ENCODE results near the gene CBLC.

Gene CBLC

DNA sequence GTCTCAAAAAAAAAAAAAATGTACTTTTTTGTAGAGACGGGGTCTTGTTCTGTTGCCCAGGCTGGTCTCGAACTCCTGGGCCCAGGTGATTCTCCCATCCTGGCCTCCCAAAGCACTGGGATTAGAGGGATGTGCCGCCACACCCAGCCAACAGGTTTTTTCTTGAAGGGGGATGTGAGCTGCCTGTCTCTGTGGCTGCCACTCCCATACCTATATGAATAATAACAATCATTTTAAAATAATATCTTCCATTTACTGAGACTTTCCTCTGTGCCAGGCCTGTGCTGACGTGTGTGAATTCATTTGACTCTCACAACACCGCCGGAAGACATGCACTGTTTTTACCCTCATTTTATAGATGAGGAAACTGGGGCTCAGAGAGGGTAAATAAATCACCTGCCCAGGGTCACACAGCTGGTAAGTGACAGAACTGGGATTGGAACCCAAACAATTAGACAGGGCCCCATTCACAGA lies 36.4 kb upstream of the CBLC start:
- H3K4me3 ChIP-seq (ENCODE audit: low read depth, low read length), result no peak overlapping the region
- TF ChIP-seq CTCF (IDR thresholded peaks at IDR 0.05; ENCODE audit: insufficient read depth, low read depth, low read length, missing control alignments), result no peak
- DNase-seq (ENCODE audit: low read depth), result no peak

DNA sequence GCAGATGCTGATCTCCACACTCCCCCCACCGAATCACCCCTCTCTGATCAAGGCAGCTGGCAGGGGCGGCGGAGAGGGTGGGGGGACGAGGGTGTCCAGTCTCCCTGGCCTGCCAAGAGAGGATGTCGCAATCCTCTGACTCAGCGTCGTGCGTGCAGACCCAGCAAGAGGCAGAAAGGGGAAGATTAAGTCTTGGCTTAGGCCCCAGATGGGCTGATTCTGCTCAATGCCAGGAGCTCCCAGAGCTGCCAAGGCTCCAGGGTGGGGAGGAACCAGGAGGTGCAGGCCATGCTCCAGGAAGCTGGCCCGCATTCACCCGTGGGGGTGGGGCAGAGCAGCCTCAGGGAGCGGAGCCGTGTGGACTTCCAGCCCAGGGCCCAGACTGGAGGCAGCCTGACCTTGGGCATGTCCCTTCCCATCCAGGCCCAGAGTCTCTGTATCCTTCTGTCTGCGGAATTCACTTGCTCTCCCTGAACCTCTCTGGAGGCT lies 35.8 kb upstream of the CBLC start:
- TF ChIP-seq CTCF (IDR thresholded peaks at IDR 0.05; ENCODE audit: insufficient read depth, low read depth, low read length, missing control alignments), result no peak
- H3K4me3 ChIP-seq (ENCODE audit: low read depth, low read length), result no peak overlapping the region
- no peak for DNase-seq (ENCODE audit: low read depth)

- DNase-seq (ENCODE audit: low read depth), result no peak
- H3K4me3 ChIP-seq (ENCODE audit: low read depth, low read length), result no peak overlapping the region
- TF ChIP-seq CTCF (IDR thresholded peaks at IDR 0.05; ENCODE audit: insufficient read depth, low read depth, low read length, missing control alignments), result no peak
These were observed 35.2 kb upstream of the CBLC start for GRCh38 chr19:44742330-44743061.

GRCh38 chr19:44744871-44745332 lies 32.8 kb upstream of the CBLC start:
- H3K4me3 ChIP-seq (ENCODE audit: low read depth, low read length), result no peak overlapping the region
- no peak for TF ChIP-seq CTCF (IDR thresholded peaks at IDR 0.05; ENCODE audit: insufficient read depth, low read depth, low read length, missing control alignments)
- no peak for DNase-seq (ENCODE audit: low read depth)

DNA sequence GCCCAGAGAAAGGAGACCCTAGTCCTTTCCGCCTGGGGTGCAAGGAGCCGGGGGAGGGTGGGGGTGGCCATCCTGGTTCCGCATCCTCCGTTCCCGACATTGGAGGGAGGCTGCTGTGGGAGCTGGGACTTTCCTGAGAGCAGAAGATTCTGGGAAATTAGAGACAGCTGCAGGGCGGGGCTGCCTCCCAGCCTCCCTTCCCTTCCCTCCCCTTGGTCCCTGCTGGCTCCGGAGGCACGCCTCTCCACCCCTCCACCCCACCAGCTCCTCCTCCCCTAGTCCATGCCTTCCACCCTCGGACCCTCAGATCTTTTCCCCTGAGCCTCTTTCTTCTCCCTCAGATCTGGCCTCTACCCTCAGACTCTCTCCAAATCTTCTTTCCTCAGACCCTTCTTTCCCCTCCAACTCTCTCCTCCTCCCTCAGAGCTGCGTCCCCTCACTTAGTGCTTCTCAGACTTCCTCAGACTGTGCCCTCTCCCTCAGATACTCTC lies 32.3 kb upstream of the CBLC start:
- no peak overlapping the region for H3K4me3 ChIP-seq (ENCODE audit: low read depth, low read length)
- TF ChIP-seq CTCF (IDR thresholded peaks at IDR 0.05; ENCODE audit: insufficient read depth, low read depth, low read length, missing control alignments), result no peak
- DNase-seq (ENCODE audit: low read depth), result no peak

DNA sequence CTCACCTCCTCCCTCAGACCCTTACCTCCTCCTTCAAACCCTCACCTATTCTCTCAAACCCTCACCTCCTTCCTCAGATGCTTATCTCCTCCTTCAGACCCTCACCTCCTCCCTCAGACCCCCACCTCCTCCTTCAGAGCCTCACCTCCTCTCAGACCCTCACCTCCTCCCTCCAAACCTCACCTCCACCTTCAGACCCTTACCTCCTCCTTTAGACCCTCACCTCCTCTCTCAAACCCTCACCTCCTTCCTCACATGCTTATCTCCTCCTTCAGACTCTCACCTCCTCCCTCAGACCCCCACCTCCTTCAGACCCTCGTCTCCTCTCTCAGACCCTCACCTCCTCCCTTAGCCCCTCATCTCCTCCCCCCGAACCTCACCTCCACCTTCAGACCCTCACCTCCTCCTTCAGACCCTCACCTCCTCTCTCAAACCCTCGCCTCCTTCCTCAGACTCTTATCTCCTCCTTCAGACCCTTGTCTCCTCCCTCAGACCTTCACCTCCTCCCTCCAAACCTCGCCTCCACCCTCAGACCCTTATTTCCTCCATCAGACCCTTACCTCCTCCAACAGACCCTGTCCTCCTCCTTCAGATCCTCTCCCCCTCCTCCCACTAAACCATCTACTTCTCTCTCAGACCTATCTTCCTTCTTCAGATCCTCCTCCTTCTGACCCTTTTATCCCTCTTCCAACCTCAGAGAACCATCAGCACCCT lies 31.6 kb upstream of the CBLC start:
- H3K4me3 ChIP-seq (ENCODE audit: low read depth, low read length), result no peak overlapping the region
- DNase-seq (ENCODE audit: low read depth), result no peak
- no peak for TF ChIP-seq CTCF (IDR thresholded peaks at IDR 0.05; ENCODE audit: insufficient read depth, low read depth, low read length, missing control alignments)

Data from GM12865 (cell line).